HuH-7.5 (cell line): ENCODE results near the gene MBD3L5.
"Not testable (repeated sequence)": the region's sequence is repeated elsewhere in the genome, so short reads cannot be mapped to it uniquely, and the experiment has no call there.

Source experiments
- DNase-seq: peaks from one replicate; pipeline ENCODE4 v3.0.0; 2011; ENCODE audit warnings: low spot score

The MBD3L5 gene

GRCh38 chr19:7052896-7053295 is 22.5 kb downstream of the MBD3L5 start:
- not testable (repeated sequence) for DNase-seq

GRCh38 chr19:7054635-7055368 is 24.4 kb downstream of the MBD3L5 start:
- DNase-seq, result not testable (repeated sequence)

- DNase-seq, result not testable (repeated sequence)
Measured at GRCh38 chr19:7055679-7056078, 25.3 kb downstream of the MBD3L5 start.

- not testable (repeated sequence) for DNase-seq
Measured at GRCh38 chr19:7056371-7056770, 26.0 kb downstream of the MBD3L5 start.

GRCh38 chr19:7058576-7058975 is 28.2 kb downstream of the MBD3L5 start, which contains the start of gene MBD3L3:
MBD3L3 (minus strand) TSS chr19:7058676; CDS start chr19:7058605, 71 bp downstream.
- DNase-seq, result not testable (repeated sequence)

- DNase-seq, result not testable (repeated sequence)
Measured at GRCh38 chr19:7059977-7060376, 29.6 kb downstream of the MBD3L5 start.

GRCh38 chr19:7063339-7063738 is 33.0 kb downstream of the MBD3L5 start:
- no peak for DNase-seq

- DNase-seq, result no peak
Measured at GRCh38 chr19:7063764-7064418, 33.5 kb downstream of the MBD3L5 start.

- not testable (repeated sequence) for DNase-seq
Measured at GRCh38 chr19:7067122-7067521, 36.7 kb downstream of the MBD3L5 start.

GRCh38 chr19:7067716-7068115 is 37.3 kb downstream of the MBD3L5 start:
- no peak for DNase-seq

- DNase-seq, result no peak
Measured at GRCh38 chr19:7068599-7068998, 38.2 kb downstream of the MBD3L5 start.

GRCh38 chr19:7069042-7069903 is 38.9 kb downstream of the MBD3L5 start, which contains the start of gene ZNF557:
ZNF557 (plus strand) TSS chr19:7069703; CDS start chr19:7075075, 5,372 bp downstream.
- peak; percentile 78 for DNase-seq

- DNase-seq, result no peak
Measured at GRCh38 chr19:7069904-7070226, 39.5 kb downstream of the MBD3L5 start.

- DNase-seq, result no peak
Measured at GRCh38 chr19:7072541-7072940, 42.2 kb downstream of the MBD3L5 start.

- no peak for DNase-seq
Measured at GRCh38 chr19:7074705-7075282, 44.4 kb downstream of the MBD3L5 start.

GRCh38 chr19:7076151-7076550 is 45.8 kb downstream of the MBD3L5 start:
- no peak for DNase-seq

- DNase-seq, result no peak
Measured at GRCh38 chr19:7078008-7078407, 47.6 kb downstream of the MBD3L5 start.
